Lower leg skin (tissue), 4 donors: ENCODE results near the gene BSG. TPM values are rescaled to one million over a fixed set of nuclear protein-coding genes. Genes with fewer than 3 reads are reported as not detected.
"Not testable (repeated sequence)": the region's sequence is repeated elsewhere in the genome, so short reads cannot be mapped to it uniquely, and the experiment has no call there.

Source experiments
- DNase-seq, 2 donors: peaks; one replicate each; pipeline ENCODE4 v3.0.0-alpha.2; 2019; ENCODE audit warnings: low spot score in 2 of 2
- H3K4me3 ChIP-seq: fragments of 200-600 bp; sonication (generic); 2 replicates; pipeline ENCODE4 v1.5.1; 2017; ENCODE audit warnings: mild to moderate bottlenecking, low read depth; ENCODE audit not compliant: poor library complexity, severe bottlenecking
- POLR2A ChIP-seq, 2 donors: fragments of 450-650 bp; IDR thresholded peaks; one replicate each; pipeline ENCODE4 v1.6.1; 2016 to 2017; ENCODE audit warnings: antibody characterized with exemption in 2 of 2, mild to moderate bottlenecking in 1 of 2, moderate library complexity in 1 of 2
- WGBS, 2 donors: methylation state at CpG; one replicate each; pipeline ENCODE4 v1.1.5; 2018; 5-methylcytosine and 5-hydroxymethylcytosine counted together
- intact Hi-C: fragments of 100-400 bp; cut with DNase I; formaldehyde crosslinking; loops from one replicate; pipeline ENCODE4 v1.15.0; 2023; ENCODE audit warnings: low total_unique reads
- total RNA-seq, 4 donors: library from RNA; depleted of rRNA; stranded (reverse); fragments of >200 nt; gene quantifications; one replicate each; pipeline ENCODE4 v1.1.0, GENCODE V29; 2016
- TF ChIP-seq, protein P1 (sequence below), 3 donors: fragments of 450-650 bp; IDR thresholded peaks; one replicate each; pipeline ENCODE4 v1.5.1; 2016; ENCODE audit warnings: antibody characterized with exemption in 3 of 3, mild to moderate bottlenecking in 3 of 3, moderate library complexity in 2 of 3

BSG gene
- total RNA-seq, 4 donors from 2014 or later, result 288 to 344 (median 307) TPM

DNA sequence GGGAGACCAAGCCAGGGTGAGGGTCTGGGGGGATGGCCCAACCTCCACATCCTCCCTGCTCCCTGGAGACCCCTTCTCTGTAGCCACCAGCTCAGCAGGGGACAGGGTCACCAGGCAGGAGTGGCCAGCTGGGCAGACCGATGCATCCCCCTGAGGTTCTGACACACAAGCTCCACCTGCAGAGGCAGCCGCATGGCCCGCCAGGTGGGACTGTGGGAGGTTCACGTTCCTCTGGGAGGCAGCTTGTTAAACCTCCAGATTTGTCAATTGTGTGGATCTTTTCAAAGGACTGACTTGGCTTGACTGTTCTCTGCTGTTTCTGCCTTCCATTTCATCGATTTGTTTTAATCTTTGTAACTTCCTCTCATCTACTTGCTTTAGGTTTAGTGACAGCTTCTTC lies 52.9 kb downstream of the BSG start:
- 91 to 93% methylated on average over 5 of the region's 5 CpGs for WGBS, 2 donors
- intact Hi-C loops, result no loop called here
- TF ChIP-seq, protein P1, sequence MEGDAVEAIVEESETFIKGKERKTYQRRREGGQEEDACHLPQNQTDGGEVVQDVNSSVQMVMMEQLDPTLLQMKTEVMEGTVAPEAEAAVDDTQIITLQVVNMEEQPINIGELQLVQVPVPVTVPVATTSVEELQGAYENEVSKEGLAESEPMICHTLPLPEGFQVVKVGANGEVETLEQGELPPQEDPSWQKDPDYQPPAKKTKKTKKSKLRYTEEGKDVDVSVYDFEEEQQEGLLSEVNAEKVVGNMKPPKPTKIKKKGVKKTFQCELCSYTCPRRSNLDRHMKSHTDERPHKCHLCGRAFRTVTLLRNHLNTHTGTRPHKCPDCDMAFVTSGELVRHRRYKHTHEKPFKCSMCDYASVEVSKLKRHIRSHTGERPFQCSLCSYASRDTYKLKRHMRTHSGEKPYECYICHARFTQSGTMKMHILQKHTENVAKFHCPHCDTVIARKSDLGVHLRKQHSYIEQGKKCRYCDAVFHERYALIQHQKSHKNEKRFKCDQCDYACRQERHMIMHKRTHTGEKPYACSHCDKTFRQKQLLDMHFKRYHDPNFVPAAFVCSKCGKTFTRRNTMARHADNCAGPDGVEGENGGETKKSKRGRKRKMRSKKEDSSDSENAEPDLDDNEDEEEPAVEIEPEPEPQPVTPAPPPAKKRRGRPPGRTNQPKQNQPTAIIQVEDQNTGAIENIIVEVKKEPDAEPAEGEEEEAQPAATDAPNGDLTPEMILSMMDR (IDR thresholded peaks at IDR 0.05), result no peak
- no peak for TF ChIP-seq POLR2A (IDR thresholded peaks at IDR 0.05)
- H3K4me3 ChIP-seq, result no peak overlapping the region
- DNase-seq, result no peak

DNA sequence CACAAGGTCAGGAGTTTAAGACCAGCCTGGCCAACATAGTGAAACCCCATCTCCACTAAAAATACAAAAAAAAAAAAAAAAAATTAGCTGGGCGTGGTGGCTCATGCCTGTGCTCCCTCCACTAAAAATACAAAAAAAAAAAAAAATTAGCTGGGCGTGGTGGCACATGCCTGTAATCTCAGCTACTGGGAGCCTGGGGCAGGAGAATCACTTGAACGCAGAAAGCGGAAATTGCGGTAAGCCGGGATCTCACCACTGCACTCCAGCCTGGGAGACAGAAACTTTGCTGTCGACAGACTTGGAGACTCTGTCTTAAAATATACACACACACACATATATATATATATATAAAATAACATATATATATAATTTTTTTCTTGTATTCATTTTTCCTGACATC lies 54.2 kb downstream of the BSG start:
- intact Hi-C loops, H3K4me3 ChIP-seq, DNase-seq: not testable (repeated sequence)
- WGBS, 2 donors, result 61 to 65% methylated on average over 7 of the region's 7 CpGs

DNA sequence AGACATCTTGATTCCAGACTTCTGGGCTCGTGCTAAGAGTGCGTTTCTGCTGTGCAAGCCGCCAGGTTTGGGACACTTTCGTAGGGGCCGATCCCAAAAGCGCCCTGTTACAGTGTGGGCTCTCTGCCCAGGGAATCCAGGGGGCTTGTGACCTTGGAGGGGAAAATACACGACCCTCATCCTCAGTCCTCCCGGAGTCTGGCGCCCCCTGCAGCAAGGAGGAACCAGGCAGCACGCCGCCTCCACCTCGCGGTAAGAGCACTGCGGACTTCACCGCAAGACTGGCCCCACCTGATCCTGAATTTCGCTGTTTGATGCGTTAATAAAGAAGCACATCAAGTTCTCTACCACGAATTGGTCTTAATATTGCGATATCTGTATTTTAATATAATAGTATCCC lies 55.8 kb downstream of the BSG start:
- DNase-seq, result no peak

DNA sequence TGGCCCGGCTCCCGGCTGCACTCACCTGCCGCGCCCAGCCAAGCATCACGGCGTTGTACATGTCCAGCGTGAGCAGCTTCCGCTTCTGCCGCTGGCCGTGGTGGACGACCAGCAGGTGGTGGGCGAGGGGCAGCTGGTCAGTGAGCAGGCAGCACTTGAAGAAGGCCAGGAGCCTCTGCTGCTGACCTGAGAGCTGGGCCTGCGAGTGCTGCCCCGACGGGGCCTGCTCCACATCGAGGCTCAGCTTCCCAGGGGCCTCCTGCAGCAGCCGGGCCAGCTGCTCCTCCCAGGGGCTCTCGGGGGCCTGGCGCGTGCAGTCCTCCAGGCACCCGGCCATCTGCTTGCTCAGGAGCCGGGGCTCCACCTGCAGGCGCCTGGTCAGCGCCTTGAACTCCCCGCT lies 57.1 kb downstream of the BSG start:
- WGBS, 2 donors, result 84 to 88% methylated on average over 23 to 24 of the region's 25 CpGs

More for the DNA sequence above, 55.8 kb downstream of the BSG start:
- no peak overlapping the region for H3K4me3 ChIP-seq
- 84 to 89% methylated on average over 18 to 19 of the region's 19 CpGs for WGBS, 2 donors
- TF ChIP-seq, protein P1 (IDR thresholded peaks at IDR 0.05), result no peak
- TF ChIP-seq POLR2A (IDR thresholded peaks at IDR 0.05), result no peak
- intact Hi-C loops, result no loop called here

GRCh38 chr19:629961-630714 lies 57.7 kb downstream of the BSG start:
- intact Hi-C loops, result no loop called here
- WGBS, 2 donors, result 89 to 93% methylated on average over 30 of the region's 30 CpGs
- no peak for DNase-seq
- H3K4me3 ChIP-seq, result no peak overlapping the region
- TF ChIP-seq, protein P1 (IDR thresholded peaks at IDR 0.05), result no peak
- TF ChIP-seq POLR2A (IDR thresholded peaks at IDR 0.05), result no peak

More for the DNA sequence above, 57.1 kb downstream of the BSG start:
- DNase-seq, H3K4me3 ChIP-seq, intact Hi-C loops: not testable (repeated sequence)

DNA sequence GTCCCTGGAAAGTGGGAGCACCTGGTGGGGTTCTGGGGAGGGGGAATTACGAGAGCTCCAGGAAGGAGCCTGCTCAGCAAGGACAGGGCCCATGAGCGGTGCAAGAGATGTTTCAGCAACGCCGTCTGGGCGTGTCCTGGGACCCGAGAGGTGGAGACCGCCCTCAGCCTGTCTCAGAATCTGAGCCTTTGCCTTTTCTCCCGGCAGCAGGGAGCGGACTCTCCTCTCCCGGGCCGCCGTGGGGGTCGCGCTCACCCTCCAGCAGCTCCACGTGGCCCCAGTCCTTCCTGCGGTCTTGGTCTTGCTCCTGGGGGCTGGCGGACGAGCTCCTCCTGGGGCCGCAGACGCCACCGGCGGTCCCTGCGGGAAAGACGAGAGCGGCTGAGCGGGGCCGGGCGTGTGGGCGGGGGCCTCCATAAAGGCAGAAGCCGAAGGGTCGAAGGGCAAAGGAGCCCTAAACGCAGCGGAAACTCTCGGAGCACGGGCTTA lies 60.2 kb downstream of the BSG start:
- peak overlapping the region; percentile 85 for H3K4me3 ChIP-seq
- 1 to 2% methylated on average over 18 to 30 of the region's 35 CpGs for WGBS, 2 donors
- intact Hi-C loops, result no loop called here

More for the DNA sequence above, 60.2 kb downstream of the BSG start:
- TF ChIP-seq, protein P1 (IDR thresholded peaks at IDR 0.05), result no peak
- TF ChIP-seq POLR2A (IDR thresholded peaks at IDR 0.05), result no peak
- DNase-seq, result no peak

Other genes with a start within 250 kb of the BSG start
- 10 to 100 TPM; 24.6 to 76.3 (median 51.8) TPM for gene MIER2, start 227.8 kb upstream of the BSG start, total RNA-seq
- 1 to 10 TPM in 3 of 4 donors, under 1 TPM in 1; 0.81 to 3.1 (median 2.1) TPM for gene C2CD4C, start 163.4 kb upstream of the BSG start, total RNA-seq
- gene SHC2, start 111.6 kb upstream of the BSG start, total RNA-seq, result 10 to 100 TPM; 14.6 to 25.0 (median 17.8) TPM
- under 1 TPM in 2 of 4 donors, not detected in 2; 0.34 to 0.57 TPM for gene MADCAM1, start 76.1 kb upstream of the BSG start, total RNA-seq
- 10 to 100 TPM; 23.4 to 73.8 (median 62.1) TPM for gene TPGS1, start 65.1 kb upstream of the BSG start, total RNA-seq
- gene CDC34, start 40.8 kb upstream of the BSG start, total RNA-seq, result 100 to 1,000 TPM; 129 to 214 (median 140) TPM
- gene GZMM, start 28.5 kb upstream of the BSG start, total RNA-seq, result 1 to 10 TPM in 2 of 4 donors, under 1 TPM in 1, not detected in 1; 0.29 to 1.5 (median 1.3) TPM
- 1 to 10 TPM in 2 of 4 donors, under 1 TPM in 2; 0.21 to 1.7 (median 1.1) TPM for gene HCN2, start 17.3 kb downstream of the BSG start, total RNA-seq
- 10 to 100 TPM; 37.8 to 61.1 (median 46.9) TPM for gene POLRMT, start 60.9 kb downstream of the BSG start, total RNA-seq
- gene FGF22, start 67.3 kb downstream of the BSG start, total RNA-seq, result 10 to 100 TPM; 16.1 to 41.8 (median 25.6) TPM
- gene RNF126, start 90.6 kb downstream of the BSG start, total RNA-seq, result 100 to 1,000 TPM in 3 of 4 donors, 10 to 100 TPM in 1; 96.6 to 156 (median 126) TPM
- 10 to 100 TPM; 14.4 to 51.6 (median 43.5) TPM for gene FSTL3, start 103.8 kb downstream of the BSG start, total RNA-seq
- gene PRSS57, start 122.9 kb downstream of the BSG start, total RNA-seq, result under 1 TPM in 1 of 4 donors, not detected in 3; 0.32 TPM
- gene PALM, start 136.3 kb downstream of the BSG start, total RNA-seq, result 10 to 100 TPM; 25.1 to 92.3 (median 41.9) TPM
- gene MISP, start 178.5 kb downstream of the BSG start, total RNA-seq, result 1 to 10 TPM in 2 of 4 donors, under 1 TPM in 2; 0.08 to 2.8 (median 0.92) TPM
- 100 to 1,000 TPM; 167 to 237 (median 205) TPM for gene PTBP1, start 224.9 kb downstream of the BSG start, total RNA-seq
- gene PLPPR3, start 249.4 kb downstream of the BSG start, total RNA-seq, result not detected